Adrenal gland (tissue), 5 donors: ENCODE data around the gene C4BPA.

Experiments
- POLR2A ChIP-seq, 2 donors: fragments of 450-650 bp; IDR thresholded peaks; one replicate each; pipeline ENCODE4 v1.6.1; 2017; ENCODE audit warnings: antibody characterized with exemption in 2 of 2, mild to moderate bottlenecking in 2 of 2, moderate library complexity in 1 of 2
- TF ChIP-seq, protein P1 (sequence below), 6 experiments: fragments of 450-650 bp in 4 of 6; fragments of 200-600 bp in 2 of 6; sonication (generic) in 1 of 6; IDR thresholded peaks; 1 replicate in 5 of 6; 2 replicates in 1 of 6; pipeline versions ENCODE4 v1.5.1 to v1.8.0; 2016 to 2021; ENCODE audit warnings: antibody characterized with exemption in 6 of 6, mild to moderate bottlenecking in 2 of 6, moderate library complexity in 1 of 6
- donor health status: DM: no; HTN: no; CAD: no.

- TF ChIP-seq POLR2A (IDR thresholded peaks at IDR 0.05): no peak
- TF ChIP-seq, protein P1, sequence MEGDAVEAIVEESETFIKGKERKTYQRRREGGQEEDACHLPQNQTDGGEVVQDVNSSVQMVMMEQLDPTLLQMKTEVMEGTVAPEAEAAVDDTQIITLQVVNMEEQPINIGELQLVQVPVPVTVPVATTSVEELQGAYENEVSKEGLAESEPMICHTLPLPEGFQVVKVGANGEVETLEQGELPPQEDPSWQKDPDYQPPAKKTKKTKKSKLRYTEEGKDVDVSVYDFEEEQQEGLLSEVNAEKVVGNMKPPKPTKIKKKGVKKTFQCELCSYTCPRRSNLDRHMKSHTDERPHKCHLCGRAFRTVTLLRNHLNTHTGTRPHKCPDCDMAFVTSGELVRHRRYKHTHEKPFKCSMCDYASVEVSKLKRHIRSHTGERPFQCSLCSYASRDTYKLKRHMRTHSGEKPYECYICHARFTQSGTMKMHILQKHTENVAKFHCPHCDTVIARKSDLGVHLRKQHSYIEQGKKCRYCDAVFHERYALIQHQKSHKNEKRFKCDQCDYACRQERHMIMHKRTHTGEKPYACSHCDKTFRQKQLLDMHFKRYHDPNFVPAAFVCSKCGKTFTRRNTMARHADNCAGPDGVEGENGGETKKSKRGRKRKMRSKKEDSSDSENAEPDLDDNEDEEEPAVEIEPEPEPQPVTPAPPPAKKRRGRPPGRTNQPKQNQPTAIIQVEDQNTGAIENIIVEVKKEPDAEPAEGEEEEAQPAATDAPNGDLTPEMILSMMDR (IDR thresholded peaks at IDR 0.05): no peak
These were observed 39.5 kb upstream of the C4BPA start for GRCh38 chr1:207064561-207064960.
